Left renal cortex interstitium (tissue), 4 donors: Measurements from ENCODE around the gene AUTS2. TPM values are rescaled to one million over a fixed set of nuclear protein-coding genes. Genes with fewer than 3 reads are reported as not detected.

Experiments
- DNase-seq, 4 donors: peaks; one replicate each; pipeline ENCODE4 v3.0.0-alpha.2; 2013; ENCODE audit warnings: low read depth in 4 of 4, low spot score in 2 of 4, missing footprints in 1 of 4
- polyA plus RNA-seq, 4 donors: library from polyadenylated mRNA; unstranded; fragments of 120-200 nt; gene quantifications; one replicate each; pipeline ENCODE4 v1.2.1, GENCODE V29; 2013; ENCODE audit not compliant: insufficient read length in 4 of 4

AUTS2 gene
- polyA plus RNA-seq, 4 donors: 56.5 to 144 (median 82.8) TPM

GRCh38 chr7:69871886-69872569 is 273.8 kb downstream of the AUTS2 start:
- DNase-seq: no peak

GRCh38 chr7:69873512-69873911 is 275.2 kb downstream of the AUTS2 start:
- no peak for DNase-seq

GRCh38 chr7:69878015-69878414 is 279.7 kb downstream of the AUTS2 start:
- no peak for DNase-seq

GRCh38 chr7:69878591-69878990 is 280.3 kb downstream of the AUTS2 start:
- DNase-seq: no peak

- DNase-seq: no peak
Measured at GRCh38 chr7:69879989-69880388, 281.7 kb downstream of the AUTS2 start.

GRCh38 chr7:69880840-69881239 is 282.6 kb downstream of the AUTS2 start:
- DNase-seq: no peak

GRCh38 chr7:69882269-69882668 is 284.0 kb downstream of the AUTS2 start:
- no peak for DNase-seq

GRCh38 chr7:69883399-69883891 is 285.2 kb downstream of the AUTS2 start:
- DNase-seq: no peak

- DNase-seq: no peak
Measured at GRCh38 chr7:69885431-69885830, 287.2 kb downstream of the AUTS2 start.

- no peak for DNase-seq
Measured at GRCh38 chr7:69889338-69889975, 291.2 kb downstream of the AUTS2 start.

GRCh38 chr7:69889976-69890351 is 291.7 kb downstream of the AUTS2 start:
- DNase-seq: no peak

GRCh38 chr7:69892790-69893189 is 294.5 kb downstream of the AUTS2 start:
- DNase-seq: no peak

- no peak for DNase-seq
Measured at GRCh38 chr7:69893906-69894305, 295.6 kb downstream of the AUTS2 start.

GRCh38 chr7:69895446-69895845 is 297.2 kb downstream of the AUTS2 start:
- DNase-seq: no peak

GRCh38 chr7:69896121-69896520 is 297.8 kb downstream of the AUTS2 start:
- DNase-seq: no peak

- DNase-seq: no peak
Measured at GRCh38 chr7:69898189-69898588, 299.9 kb downstream of the AUTS2 start.

- no peak for DNase-seq
Measured at GRCh38 chr7:69903410-69903809, 305.1 kb downstream of the AUTS2 start.

- no peak for DNase-seq
Measured at GRCh38 chr7:69906283-69906995, 308.2 kb downstream of the AUTS2 start.

GRCh38 chr7:69907720-69908119 is 309.4 kb downstream of the AUTS2 start:
- no peak for DNase-seq

- DNase-seq: no peak
Measured at GRCh38 chr7:69908454-69908853, 310.2 kb downstream of the AUTS2 start.

GRCh38 chr7:69910150-69910549 is 311.9 kb downstream of the AUTS2 start:
- DNase-seq: no peak

GRCh38 chr7:69911337-69911736 is 313.1 kb downstream of the AUTS2 start:
- DNase-seq: no peak
